ENCODE data around the gene LPCAT1.

The LPCAT1 gene

DNA sequence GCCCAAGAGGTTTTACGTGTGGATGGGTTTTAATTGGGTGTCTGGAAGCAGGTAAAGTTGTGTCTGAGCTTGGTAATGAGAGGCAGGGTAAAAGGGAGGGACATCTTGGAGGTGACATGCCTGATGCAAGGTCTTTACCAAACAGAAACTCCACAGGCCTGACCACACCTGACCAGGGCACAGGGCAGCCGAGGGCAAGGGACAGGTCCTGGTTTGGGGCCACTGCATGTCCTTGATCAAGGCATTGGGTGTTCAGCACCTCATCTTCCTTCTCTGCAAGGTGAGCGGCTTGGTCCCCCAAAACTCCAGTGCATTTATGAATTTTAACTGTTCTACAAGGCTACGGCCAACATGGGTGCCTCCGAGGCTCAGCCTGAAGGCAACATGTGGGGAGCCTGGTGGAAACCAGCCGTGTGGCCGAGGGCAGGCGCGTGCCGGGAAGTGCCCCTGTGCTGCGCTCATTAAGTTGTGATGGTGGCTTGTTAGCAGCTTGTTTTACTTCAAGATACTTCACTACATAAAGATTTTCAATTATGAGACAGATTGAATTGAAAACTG, 30.7 kb upstream of the LPCAT1 start:
- no peak for DNase-seq

DNA sequence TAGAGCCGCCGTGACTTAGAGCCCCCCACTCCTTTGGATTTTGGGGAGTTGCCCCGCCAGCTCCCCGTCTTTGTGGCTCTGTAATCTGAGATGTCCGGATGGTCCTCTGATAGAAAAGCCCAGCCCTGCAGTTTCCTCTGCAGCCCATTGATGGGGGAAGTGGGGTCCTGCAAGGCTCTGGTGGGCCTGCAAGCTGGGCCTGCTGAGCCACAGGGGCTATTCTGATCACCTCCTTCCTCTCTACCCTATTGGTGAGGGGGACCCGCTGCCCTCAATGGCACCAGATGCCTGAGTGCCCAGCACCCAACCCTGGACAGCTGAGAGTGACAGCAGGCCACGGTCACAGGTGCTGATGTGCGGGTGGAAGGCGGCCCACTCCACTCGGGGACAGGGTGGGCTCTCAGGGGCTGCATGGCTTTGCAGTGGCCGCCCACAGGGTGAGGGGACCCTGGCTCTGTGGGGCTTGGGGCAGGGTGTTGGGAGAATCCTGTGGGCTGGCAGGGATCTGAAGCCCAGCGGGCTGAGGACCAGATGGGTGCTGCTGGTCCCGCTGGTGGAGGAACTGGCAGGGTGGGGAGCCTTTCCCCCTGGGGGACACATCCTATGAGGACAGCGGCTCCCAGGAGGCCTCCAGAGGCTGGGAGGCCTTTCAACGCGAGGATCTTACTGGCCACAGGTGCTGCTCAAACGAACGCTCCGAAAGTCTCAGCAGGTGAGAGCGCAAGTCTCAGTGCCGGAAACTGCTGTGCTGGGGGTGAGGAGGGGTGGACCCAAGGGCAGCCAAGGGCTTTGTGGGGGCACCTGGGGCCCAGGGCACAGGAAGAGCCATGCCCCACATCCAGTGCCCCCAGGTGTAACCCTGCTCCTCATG, 30.0 kb upstream of the LPCAT1 start:
- DNase-seq, result no peak

DNA sequence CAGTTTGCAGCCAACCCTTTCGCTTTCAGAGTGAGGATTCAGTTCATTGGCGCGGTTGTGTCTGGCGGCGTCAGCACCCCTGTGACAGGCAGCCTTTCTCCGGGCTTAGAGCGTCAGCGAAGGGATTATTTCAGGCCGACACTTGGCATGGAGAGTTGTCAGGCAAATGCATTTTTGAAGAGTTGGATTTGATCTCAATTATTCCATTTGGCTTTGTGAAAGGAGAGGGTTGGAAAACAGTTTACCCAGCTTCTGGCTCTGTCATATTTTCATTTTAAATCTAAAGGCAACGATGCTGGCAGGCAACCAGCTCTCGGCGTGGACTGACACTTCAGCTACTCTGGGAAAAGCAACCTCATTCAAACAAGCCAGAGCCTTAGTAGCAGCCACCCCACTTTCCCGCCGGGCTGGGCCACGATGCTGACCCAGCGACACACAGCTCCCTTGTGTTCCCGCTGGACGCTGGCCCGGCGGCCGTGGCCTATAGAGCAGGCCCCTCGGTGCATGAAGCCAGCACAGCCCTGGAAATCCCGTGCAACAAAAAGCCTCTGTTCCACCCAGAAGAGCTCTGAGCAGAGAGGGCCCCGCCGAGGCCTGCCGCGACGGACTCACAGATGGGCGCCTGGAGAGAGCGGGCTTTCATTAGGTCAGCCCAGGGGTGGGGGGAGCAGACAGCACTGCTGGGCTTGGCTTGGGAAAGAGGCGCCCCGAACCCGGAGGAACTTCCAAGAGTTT, 28.9 kb upstream of the LPCAT1 start:
- no peak for DNase-seq

DNA sequence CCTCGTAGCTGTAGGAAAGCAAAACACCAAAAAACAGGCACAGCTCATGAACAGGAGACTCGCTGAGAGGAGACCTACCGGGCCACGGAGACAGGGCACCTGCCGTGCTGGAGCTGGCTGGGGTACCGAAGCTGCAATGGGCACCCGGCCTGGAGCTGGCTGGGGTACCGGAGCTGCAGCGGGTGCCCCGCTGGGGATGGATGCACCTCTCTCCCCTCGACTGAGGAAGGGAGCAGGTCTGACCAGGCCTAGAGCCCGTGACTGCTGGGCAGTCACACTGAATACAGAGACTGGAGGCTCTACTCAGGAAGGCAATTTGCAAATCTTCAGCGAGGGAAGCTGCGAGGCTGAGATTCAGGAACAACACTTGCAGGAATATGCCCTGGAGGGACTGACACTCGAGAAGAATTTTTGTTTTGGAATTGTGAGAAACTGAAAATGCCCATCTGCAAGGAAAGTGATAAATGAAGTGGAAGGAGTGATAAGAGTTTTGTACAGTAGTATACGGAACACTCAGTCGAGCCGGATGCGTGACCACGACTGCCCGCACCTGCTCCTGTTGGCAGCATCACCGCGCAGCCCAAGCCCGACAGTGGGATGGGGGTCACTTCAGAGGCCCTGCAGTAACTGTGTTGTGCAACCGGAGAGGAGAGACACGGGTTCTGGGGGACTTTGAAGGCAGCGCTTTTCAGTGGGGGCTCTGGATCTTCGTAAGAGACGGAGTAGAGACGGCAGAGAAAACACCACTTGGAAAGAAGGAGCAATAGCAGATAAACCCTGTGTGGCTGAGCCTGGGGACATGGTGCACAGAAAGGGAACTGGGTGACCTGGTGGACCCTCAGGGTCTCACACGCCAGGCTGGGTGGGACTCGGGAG, 27.9 kb upstream of the LPCAT1 start:
- no peak for DNase-seq

DNA sequence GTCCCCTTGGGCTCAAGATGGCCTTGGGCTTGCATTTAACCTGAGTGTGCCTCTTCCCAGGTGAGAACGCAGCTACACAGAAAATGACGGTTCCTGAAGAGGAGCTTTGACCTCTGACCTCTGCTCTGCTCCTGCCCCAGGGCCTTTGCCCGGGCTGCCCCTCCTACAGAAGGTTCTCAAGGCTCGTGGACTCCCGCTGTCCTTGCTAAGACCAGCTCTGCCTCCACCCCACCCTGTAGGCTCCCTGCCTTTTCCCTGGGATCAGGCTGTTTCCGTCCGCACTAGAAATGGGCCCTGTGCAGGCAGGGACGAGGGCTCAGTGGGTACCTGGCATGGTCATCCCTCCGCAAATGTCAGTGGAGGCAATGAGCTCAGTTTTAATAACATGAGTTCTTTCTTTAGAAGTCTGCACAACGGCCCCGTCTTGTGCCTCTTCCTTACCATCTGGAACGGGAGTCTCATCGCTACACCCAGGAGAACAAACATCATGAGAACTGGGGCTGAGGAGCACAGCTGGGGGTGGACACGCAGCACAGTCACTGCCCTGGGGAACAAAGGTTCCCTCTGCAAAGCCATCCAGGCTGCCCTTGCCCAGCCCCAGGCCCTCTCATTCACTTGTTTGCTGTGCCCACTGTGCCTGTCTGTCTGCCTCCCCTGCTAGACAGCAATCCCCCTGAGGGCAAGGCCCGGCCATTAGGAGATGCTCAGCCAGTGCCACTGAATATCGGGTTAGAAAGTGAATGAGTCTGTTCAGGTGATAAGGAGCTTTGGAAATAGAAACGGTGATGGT, 26.7 kb upstream of the LPCAT1 start:
- DNase-seq, result no peak

DNA sequence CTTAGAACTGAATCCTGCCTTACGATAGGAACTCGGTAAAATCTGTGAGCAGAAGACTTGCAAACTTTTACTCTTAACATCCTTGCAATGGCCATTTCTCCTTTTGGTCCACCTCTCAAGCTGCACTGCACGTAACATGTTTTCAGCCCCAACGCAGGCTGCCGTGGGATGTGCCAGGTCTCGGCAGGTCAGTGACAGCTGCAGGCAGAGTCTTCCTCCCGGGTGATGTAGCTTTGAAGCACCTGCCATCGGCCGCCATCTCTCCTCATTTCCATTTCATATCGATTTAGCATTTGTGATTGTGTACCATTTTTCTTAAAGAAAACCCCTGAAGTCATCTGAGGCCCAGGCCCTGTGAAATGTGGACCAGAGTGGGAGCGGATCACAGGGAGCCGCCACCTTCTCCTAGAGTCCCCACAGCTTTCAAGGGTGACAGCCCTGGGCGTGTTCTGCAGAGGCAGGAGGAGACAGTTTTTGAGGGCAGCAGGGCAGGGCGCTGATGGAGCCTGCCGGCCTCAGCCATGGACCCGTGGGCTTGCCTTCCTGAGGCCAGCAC, 25.8 kb upstream of the LPCAT1 start:
- no peak for DNase-seq

DNA sequence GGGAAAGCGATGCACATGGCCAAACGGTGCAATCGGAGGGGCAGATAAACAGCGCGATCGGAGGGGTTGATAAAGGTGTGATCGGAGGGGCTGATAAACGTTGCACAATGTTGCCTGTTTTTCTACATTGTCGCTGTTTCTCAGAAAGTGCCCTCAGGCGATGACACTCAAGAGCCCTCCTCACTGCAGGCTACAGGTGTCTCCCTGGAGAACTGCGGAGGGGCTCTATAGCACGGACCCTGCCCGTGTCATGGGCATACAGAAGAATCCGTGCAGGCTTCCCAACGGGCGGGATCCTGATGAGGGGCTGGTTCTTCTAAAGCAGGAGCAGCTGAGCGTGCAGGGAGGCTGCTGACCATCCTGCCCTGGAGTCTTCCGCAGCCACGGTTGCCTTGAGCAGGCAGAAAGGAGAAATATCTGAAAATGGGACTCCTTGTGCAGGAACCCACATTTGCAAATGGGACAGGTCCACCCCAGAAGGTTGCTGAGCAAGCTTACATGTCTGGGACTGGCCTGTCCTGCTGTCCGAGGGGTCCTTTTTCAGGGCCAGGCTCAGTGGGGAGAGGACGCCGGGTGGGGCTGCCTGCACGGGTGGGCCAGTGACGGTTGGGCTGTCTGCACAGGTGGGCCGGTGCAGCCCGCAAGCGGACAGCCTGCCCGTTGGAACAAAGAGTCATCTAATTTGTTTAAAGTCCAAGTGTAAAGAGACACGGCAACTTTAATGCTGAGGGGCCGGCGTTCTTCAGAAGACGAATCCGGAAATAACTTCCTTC, 25.1 kb upstream of the LPCAT1 start:
- DNase-seq, result no peak

DNA sequence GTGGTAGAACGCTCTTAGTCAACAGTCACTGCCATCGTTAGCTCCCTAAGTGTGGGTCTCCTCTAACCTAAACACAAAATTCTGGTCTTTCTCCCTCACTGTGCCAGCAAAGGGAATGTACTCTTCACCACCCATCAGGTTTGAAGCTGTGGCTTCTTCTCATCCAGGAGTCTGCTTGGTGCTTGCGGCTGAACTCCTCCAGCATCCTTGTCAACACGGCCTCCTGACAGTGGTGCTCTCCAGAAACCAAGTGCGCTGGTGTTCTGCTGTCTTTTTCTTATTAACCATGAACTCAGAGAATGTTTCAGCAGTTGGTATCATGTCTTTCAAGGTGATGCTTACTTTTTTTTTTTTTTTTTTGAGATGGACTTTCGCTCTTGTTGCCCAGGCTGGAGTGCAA, 23.9 kb upstream of the LPCAT1 start:
- DNase-seq, result no peak

DNA sequence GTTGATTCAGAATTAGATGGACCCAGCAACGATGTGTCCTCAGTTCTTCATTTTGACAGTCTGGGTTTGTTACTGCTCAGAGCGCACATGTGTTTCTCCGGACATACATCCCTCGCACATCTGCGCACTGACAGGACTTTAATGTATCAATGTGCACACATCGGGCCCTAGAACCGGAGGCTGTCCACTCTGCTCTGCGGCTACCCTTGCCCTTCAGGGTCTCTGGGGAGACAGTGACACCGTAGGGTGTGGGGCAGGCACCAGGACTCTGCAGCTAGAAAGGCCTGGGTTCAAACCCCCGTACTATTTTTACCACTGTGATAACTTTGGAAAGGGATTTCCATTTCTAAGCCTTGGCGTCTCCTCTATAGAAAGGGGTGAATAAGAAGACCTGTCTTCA, 23.5 kb upstream of the LPCAT1 start:
- DNase-seq, result no peak

DNA sequence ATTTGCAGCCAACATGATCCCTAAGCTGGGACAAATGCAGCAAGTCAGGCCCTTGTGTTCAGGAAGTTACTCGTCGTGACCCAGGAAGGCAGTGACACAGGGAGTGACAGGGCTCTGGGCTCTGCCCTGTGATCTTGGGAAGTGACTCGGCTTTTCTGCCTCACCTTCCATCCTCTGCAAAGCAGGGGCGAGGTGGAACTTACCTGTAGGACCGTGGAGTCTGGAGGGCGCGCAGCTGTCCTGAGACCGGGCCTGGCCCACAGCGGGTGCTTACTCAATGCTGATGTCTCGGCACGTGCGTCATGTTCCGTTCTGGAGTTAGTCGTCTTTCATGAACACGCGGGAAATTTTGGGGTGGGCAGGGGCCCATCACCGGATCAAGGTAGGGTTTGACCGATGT, 22.8 kb upstream of the LPCAT1 start:
- no peak for DNase-seq

DNA sequence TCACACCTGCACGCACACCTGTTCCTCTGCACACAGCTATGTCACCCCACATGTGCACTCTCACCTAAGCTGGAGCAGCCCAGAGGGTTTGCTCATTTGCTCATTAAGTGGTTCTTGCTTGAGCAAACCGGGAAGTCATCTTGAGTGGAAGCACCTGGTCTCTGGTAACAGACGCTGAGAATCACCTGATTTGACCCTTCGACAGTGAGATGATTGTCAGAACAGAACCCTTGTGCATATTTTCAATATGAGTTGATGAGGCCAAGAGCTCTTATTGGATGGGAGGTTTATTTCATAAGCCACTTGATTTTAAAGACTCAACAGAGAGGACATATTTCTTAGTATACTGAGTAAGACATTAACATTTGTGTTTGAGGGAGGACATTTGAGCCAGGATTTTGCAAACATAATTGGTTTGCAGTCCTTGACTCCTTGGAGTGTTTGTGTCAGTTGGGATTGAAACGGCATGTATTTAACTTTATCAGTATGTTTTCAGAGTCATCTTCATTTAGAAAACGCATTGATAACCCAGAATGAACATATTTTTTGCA, 22.1 kb upstream of the LPCAT1 start:
- DNase-seq, result no peak

DNA sequence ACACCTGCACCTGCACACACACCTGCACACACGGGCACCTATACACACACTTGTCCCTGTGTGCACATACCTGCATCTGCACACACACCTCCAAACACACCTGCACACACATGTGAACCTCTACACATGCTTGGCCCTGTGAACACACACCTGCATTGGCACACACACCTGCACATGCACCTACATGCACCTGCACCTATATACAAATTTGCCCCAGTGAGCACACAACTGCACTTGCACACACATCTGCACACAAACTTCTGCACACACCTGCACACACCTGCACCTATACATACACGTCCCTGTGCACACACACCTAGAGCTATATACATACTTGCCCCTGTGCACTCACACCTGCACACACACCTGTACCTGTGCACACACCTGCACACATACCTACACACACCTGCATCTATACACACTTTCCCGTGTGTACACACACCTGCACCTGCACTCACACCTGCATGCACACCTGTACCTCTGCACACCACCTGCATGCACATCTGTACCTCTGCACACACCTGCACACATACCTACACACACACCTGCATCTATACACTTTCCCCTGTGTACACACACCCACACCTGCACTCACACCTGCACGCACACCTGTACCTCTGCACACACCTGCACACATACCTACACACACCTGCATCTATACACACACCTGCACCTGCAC, 21.5 kb upstream of the LPCAT1 start:
- no peak for DNase-seq

DNA sequence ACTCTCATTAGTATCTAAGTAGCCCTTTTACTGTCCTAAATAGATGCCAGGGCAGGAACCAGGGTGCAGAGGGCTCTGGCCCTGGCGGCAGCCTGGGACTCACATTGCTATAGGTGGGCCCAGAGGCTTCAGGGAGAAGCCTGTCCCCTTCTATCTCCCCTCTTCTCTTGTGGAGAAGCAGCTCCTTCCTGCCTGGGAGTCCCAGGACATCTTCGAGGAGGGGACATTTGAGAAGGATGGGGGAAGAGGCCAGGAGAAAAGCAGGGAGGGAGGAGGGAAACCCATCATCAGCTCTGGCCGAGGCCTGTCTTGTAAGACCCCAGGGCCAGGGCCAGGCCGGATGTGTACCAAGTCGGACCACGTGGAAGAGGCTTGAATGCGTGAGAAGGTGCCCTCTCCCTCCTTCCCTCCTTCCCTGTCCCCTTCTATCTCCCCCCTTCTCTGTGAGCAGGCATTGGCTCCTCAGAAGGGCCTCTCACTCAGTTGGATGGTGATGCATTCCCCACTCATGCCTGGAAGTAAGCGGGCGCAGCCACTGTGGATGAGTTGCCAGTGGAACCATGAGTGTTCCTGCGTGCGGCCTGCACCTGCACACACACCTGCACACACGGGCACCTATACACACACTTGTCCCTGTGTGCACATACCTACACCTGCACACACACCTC, 20.7 kb upstream of the LPCAT1 start:
- DNase-seq, result no peak

DNA sequence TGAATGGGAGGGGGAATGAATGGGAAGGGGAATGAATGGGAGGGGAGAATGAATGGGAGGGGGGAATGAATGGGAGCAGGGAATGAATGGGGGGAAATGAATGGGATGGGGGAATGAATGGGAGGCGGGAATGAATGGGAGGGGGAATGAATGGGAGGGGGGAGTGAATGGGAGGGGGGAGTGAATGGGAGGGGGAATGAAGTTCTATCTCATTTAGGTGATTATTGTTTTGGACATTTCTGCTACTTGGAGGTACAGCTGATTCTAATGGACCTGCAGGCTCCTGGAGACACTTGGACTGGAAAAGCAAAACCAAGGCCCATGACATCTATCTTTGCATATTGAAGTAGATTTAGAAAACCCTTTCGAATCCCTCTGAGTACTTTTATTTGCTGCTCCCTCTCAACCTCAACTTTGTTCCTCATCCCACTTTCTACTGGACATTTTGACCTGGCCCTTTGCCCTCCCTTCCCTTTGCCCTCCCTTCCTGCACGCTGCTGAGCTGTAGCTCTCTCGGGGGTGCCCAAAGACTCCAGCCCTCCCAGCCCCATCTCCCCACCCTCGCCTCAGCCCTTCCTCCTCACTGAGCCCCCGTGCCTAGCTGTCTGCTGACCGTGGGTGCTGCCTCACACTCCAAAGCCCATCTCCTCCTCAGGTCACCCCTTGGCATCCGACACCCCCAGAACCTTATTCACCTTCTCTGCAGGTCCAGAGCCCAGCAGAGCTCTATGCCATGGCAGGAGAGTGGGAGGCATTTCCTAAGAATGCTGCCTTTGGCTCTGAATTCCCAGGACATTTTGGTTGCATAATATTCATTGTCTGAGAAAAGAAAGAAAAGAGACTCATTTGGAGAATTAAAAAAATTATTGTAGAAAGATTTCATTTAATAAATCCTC, 19.9 kb upstream of the LPCAT1 start:
- DNase-seq, result no peak

DNA sequence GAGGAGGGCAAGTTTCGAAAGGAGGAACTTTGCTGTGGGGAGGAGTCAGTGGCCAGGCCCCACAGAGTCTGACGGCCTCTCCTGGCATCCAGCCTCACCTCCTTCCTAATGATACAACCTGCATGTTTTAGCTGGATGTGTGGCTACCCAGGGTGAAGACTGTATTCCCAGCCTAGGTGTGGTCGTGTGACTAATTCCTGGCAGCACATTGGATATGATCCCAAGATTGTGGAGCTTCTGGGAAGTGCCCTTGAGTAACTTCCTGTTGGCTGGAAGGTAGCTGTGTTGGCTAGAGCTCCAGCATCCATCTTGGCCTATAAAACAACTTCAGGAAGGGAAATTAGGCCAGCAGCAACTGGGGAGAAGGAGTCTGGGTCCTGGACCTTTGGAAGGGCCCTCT, 19.0 kb upstream of the LPCAT1 start:
- no peak for DNase-seq

DNA sequence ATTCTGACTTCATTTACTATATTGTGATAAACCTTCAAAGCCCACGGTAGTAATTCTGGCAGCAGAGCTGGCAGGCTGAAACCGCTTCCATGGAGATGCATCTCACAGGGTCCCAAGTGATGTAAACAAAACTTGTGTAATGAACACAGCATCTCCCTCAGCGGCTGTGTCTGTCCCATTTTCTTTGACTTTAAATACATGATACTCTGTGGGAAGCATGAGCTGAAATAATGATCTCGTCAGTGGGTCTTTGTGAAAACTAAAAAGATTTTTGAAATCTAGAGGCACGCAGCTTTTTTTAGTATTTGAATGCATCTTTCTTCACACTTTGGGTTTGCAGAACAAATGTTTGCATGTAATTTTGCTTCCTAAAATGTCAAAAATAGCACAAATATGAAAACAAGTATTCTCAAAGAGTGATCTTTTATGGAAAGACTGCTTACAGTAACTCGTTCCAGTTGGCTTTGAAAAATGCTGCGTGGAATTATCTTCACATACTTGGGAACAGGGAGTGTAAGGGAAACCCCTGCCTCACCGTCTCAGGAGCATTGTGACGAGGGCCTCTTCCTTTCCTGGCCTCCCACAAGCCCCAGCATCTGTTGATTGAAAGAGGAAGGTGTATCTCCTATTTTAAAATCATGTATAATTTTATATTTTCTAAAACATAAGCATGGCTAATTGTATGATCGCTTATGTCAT, 18.1 kb upstream of the LPCAT1 start:
- DNase-seq, result no peak

DNA sequence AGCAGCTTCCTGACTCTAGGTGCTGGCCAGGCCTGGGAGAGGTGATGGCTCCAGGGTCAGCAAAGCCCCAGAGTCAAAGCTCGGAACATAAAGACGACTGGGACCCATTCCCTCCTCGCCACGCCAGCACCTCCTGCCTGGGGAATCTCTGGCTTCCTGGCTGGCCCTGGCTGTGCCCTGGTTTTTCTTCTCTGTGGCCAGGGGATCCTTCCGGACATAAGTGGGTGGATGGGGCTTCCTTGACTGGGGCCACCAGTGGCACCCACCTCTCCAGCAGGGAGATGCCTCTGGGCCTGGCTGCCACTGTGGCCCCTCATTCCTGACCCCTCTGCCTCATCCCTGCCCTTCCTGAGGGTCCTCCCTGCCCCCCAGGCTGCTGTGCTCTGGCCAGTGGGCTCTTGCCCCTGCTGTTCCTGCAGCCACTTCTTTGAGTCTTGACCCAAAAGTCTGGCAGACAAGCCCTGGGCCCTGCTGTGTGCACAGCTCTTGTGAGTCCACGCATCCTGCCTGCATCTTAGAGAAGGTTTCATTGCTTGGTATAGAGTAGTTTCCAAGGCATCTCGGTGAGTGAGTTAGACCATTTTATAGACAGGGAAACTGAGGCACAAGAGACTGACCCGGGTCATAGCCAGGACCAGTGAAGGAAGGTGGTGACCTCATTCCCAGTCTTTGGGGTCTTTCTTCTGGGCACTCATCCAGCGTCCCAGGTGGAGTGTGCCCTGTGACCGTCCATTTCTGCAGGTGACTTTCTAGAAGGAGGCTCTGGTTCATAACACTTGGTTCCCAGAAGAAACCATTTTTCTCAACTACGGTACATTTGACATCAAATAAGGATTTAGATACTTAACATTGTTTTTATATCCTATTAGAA, 17.3 kb upstream of the LPCAT1 start:
- DNase-seq, result no peak
